ENCODE measurements around the gene FAM171A1.
"Not testable (repeated sequence)": the region's sequence is repeated elsewhere in the genome, so short reads cannot be mapped to it uniquely, and the experiment has no call there.

The FAM171A1 gene

DNA sequence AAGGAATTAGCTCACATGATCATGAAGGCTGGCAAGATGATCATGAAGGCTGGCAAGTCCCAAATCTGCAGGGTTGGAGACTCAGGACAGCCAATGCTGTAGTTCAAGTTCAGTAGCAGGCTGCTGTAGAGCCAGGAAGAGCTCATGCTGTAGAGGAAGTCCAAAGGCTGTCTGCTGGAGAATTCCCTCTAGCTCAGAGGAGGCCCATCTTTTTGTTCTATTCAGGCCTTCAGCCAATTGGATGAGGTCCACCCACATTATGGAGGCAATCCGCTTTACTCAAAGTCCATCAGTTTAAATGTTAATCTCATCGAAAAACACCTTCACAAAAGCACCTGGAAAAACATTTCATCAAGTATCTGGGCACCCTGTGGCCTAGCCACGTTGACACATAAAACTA, 24.8 kb upstream of the FAM171A1 start:
- no peaks in the 10 kb centered on the region for H3K27me3 ChIP-seq (ENCODE audit: control insufficient read depth in 1 of 2, insufficient read depth in 2 of 2, low read length in 2 of 2)
- no peaks in the 10 kb centered on the region for H3K4me1 ChIP-seq (ENCODE audit: insufficient read depth, low read length)
- H3K27ac ChIP-seq (ENCODE audit: low read depth, low read length) = no peak overlapping the region
- H3K9me3 ChIP-seq (ENCODE audit: low read length) = no peaks in the 10 kb centered on the region
- H3K4me3 ChIP-seq (ENCODE audit: low read depth in 1 of 2, low read length in 2 of 2) = no peak overlapping the region
- H3K36me3 ChIP-seq (ENCODE audit: insufficient read depth, low read length) = no peaks in the 10 kb centered on the region
- H3K9ac ChIP-seq (ENCODE audit: low read length) = no peak overlapping the region

DNA sequence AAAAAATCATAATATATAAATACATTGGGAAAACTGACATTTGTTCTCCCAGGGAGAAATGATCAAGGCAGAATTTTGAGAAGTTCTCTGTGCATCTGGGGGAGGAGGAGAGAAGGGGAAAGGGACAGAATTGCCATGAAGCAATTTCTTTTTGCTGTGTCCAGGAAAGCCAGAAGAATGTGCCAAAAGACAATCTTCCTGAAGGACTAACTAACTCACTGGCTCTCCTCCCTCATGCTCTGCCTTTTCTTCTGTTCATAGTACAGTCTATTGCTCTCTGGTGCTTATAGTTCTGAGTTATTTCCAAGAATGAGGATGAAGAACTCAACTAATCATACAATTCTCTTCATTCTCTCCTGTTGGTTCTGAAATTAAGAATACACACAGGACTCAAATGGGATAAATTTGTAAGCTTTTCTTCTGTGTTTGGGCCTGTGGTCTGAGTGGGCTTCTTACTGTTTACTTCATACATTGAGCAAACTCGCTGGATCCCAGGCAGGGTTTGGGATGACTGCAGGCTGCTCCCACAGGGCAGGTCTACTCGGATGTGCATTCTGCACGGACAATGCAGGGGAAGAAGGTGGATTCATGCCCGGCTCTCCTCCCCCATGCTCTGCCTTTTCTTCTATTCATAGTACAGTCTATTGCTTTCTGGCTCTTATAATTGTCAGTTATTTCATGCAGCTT, 22.2 kb upstream of the FAM171A1 start:
- Histone ChIP-seq H3K27ac (ENCODE audit: low read depth, low read length) (no peak overlapping the region), H3K4me1 (ENCODE audit: insufficient read depth, low read length) (no peaks in the 10 kb centered on the region), H3K9me3 (ENCODE audit: low read length) (no peaks in the 10 kb centered on the region), H3K36me3 (ENCODE audit: insufficient read depth, low read length) (no peaks in the 10 kb centered on the region), H3K27me3 (ENCODE audit: control insufficient read depth in 1 of 2, insufficient read depth in 2 of 2, low read length in 2 of 2) (no peaks in the 10 kb centered on the region), H3K4me3 (ENCODE audit: low read depth in 1 of 2, low read length in 2 of 2) (no peak overlapping the region), H3K9ac (ENCODE audit: low read length) (no peak overlapping the region)

GRCh38 chr10:15391491-15391890, 20.4 kb upstream of the FAM171A1 start:
- H3K9ac ChIP-seq (ENCODE audit: low read length) = no peak overlapping the region
- H3K27me3 ChIP-seq (ENCODE audit: control insufficient read depth in 1 of 2, insufficient read depth in 2 of 2, low read length in 2 of 2) = no peaks in the 10 kb centered on the region
- H3K4me3 ChIP-seq (ENCODE audit: low read depth in 1 of 2, low read length in 2 of 2) = no peak overlapping the region
- no peaks in the 10 kb centered on the region for H3K4me1 ChIP-seq (ENCODE audit: insufficient read depth, low read length)
- H3K36me3 ChIP-seq (ENCODE audit: insufficient read depth, low read length) = no peaks in the 10 kb centered on the region
- H3K9me3 ChIP-seq (ENCODE audit: low read length) = no peaks in the 10 kb centered on the region
- no peak overlapping the region for H3K27ac ChIP-seq (ENCODE audit: low read depth, low read length)

GRCh38 chr10:15388172-15388571, 17.1 kb upstream of the FAM171A1 start:
- H3K27ac ChIP-seq (ENCODE audit: low read depth, low read length); H3K9ac ChIP-seq (ENCODE audit: low read length); H3K36me3 ChIP-seq (ENCODE audit: insufficient read depth, low read length); H3K9me3 ChIP-seq (ENCODE audit: low read length); H3K4me3 ChIP-seq (ENCODE audit: low read depth in 1 of 2, low read length in 2 of 2); H3K27me3 ChIP-seq (ENCODE audit: control insufficient read depth in 1 of 2, insufficient read depth in 2 of 2, low read length in 2 of 2); H3K4me1 ChIP-seq (ENCODE audit: insufficient read depth, low read length): not testable (repeated sequence)

DNA sequence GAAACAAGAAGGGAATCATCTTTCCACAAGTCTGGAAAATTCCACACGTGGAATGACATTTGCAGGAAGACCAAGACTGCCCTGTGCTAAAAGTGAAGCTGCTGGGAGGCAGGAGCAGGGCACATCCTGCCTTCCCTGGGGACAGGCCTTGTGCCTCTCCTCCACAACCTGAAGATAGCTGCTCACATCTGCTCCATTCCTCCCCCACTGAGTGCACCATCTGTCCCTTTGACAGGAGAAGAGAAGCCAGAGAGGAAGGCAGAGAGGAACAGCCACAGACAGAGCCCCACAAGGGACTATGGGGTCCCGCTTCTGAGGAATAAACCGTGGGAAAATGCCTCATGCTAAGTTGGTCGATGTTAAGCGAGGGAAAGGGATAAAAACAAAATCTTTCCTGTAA, 15.9 kb upstream of the FAM171A1 start:
- no peaks in the 10 kb centered on the region for H3K4me1 ChIP-seq (ENCODE audit: insufficient read depth, low read length)
- H3K36me3 ChIP-seq (ENCODE audit: insufficient read depth, low read length) = no peaks in the 10 kb centered on the region
- no peaks in the 10 kb centered on the region for H3K27me3 ChIP-seq (ENCODE audit: control insufficient read depth in 1 of 2, insufficient read depth in 2 of 2, low read length in 2 of 2)
- H3K9me3 ChIP-seq (ENCODE audit: low read length) = no peaks in the 10 kb centered on the region
- no peak overlapping the region for H3K9ac ChIP-seq (ENCODE audit: low read length)
- H3K4me3 ChIP-seq (ENCODE audit: low read depth in 1 of 2, low read length in 2 of 2) = no peak overlapping the region
- H3K27ac ChIP-seq (ENCODE audit: low read depth, low read length) = no peak overlapping the region

DNA sequence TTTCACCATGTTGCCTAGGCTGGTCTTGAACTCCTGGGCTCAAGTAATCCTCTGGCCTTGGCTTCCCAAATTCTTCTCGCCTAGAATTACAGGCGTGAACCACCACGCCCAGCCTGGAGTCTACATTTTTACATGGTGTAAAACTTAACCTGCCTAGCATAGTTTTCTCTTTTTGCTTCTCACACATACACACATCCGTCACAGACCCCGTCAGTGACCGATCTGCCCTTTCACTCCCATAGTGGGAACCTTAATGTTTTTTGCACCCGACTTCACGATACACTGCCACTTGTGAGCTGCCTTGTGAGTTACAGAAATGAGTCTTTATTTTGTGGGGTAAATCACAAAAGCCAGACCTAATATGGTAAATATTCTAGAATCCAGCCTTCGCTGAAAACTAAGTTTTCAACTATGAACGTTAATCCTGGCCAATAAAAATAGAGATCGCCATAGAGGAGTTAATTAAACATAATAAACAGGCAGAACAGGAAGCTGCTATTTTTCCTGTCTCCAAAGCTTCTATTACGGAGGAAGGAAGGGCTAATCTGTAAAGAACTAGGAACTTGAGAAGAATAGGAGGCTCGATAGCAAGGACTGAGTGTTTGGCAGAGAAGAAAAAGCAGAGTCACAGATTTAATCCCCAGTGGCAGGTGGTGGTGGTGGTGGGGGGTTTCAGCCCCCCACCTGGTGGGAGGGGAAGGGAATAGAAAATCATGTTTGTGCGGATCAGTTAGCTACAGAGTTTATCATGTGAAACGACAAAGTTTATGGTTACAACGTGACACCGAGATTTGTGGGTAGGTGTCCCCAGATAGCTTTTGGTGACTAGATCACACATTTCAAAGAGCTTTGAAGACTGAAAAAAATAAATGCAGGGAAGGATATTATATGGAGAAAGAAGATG, 14.7 kb upstream of the FAM171A1 start:
- Histone ChIP-seq H3K27ac (ENCODE audit: low read depth, low read length) (no peak overlapping the region), H3K4me1 (ENCODE audit: insufficient read depth, low read length) (no peaks in the 10 kb centered on the region), H3K9ac (ENCODE audit: low read length) (no peak overlapping the region), H3K27me3 (ENCODE audit: control insufficient read depth in 1 of 2, insufficient read depth in 2 of 2, low read length in 2 of 2) (no peaks in the 10 kb centered on the region), H3K36me3 (ENCODE audit: insufficient read depth, low read length) (no peaks in the 10 kb centered on the region), H3K4me3 (ENCODE audit: low read depth in 1 of 2, low read length in 2 of 2) (no peak overlapping the region), H3K9me3 (ENCODE audit: low read length) (no peaks in the 10 kb centered on the region)

DNA sequence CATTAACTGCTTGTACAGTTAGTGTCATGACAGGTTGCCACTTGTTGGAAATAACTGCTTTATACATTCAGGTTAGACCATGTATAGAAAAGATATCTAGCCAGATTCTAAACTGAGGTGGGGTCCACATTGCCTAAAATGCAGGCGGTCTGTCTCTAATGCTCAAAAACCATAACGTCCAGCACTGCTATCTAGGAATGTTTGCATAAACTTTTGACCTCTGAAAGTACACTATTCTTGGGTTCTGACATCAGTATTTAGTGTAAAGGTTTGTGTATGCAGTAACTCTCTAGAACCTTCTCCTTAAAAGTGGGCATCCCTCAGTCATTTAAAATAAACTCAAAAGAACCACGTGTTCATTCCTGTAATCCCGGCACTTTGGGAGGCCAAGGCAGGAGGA, 10.3 kb upstream of the FAM171A1 start:
- H3K27me3 ChIP-seq (ENCODE audit: control insufficient read depth in 1 of 2, insufficient read depth in 2 of 2, low read length in 2 of 2) = peaks cover 0 to 4% of the 10 kb centered on the region in 2 donors
- no peaks in the 10 kb centered on the region for H3K4me1 ChIP-seq (ENCODE audit: insufficient read depth, low read length)
- no peak overlapping the region for H3K27ac ChIP-seq (ENCODE audit: low read depth, low read length)
- no peak overlapping the region for H3K9ac ChIP-seq (ENCODE audit: low read length)
- H3K4me3 ChIP-seq (ENCODE audit: low read depth in 1 of 2, low read length in 2 of 2) = no peak overlapping the region
- no peaks in the 10 kb centered on the region for H3K36me3 ChIP-seq (ENCODE audit: insufficient read depth, low read length)
- no peaks in the 10 kb centered on the region for H3K9me3 ChIP-seq (ENCODE audit: low read length)

DNA sequence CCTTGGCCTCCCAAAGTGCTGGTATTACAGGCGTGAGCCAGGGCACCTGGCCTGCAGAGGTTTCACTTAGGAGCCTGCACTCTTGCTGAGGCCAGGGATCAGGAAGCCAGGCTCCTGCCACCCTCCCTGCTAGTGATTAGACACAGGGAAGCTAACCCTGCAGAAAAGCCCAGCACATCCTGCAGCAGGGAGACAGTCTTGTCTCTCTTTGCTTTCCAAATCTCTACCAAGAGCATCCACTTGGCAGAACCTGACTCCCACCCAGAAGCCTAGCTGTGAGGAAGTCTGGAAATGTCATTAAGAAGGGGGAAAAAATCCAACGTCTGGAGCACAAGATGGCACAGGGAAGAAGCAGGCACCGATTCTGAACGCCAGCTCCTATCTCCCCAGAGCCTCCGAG, 8.0 kb upstream of the FAM171A1 start:
- no peak overlapping the region for H3K4me3 ChIP-seq (ENCODE audit: low read depth in 1 of 2, low read length in 2 of 2)
- no peaks in the 10 kb centered on the region for H3K36me3 ChIP-seq (ENCODE audit: insufficient read depth, low read length)
- no peaks in the 10 kb centered on the region for H3K4me1 ChIP-seq (ENCODE audit: insufficient read depth, low read length)
- H3K9me3 ChIP-seq (ENCODE audit: low read length) = no peaks in the 10 kb centered on the region
- H3K27me3 ChIP-seq (ENCODE audit: control insufficient read depth in 1 of 2, insufficient read depth in 2 of 2, low read length in 2 of 2) = peaks cover 0 to 4% of the 10 kb centered on the region in 2 donors
- no peak overlapping the region for H3K27ac ChIP-seq (ENCODE audit: low read depth, low read length)
- no peak overlapping the region for H3K9ac ChIP-seq (ENCODE audit: low read length)

GRCh38 chr10:15378569-15378968, 7.5 kb upstream of the FAM171A1 start:
- H3K9me3 ChIP-seq (ENCODE audit: low read length) = no peaks in the 10 kb centered on the region
- H3K4me3 ChIP-seq (ENCODE audit: low read depth in 1 of 2, low read length in 2 of 2) = no peak overlapping the region
- H3K4me1 ChIP-seq (ENCODE audit: insufficient read depth, low read length) = no peaks in the 10 kb centered on the region
- no peak overlapping the region for H3K27ac ChIP-seq (ENCODE audit: low read depth, low read length)
- no peak overlapping the region for H3K9ac ChIP-seq (ENCODE audit: low read length)
- H3K36me3 ChIP-seq (ENCODE audit: insufficient read depth, low read length) = no peaks in the 10 kb centered on the region
- H3K27me3 ChIP-seq (ENCODE audit: control insufficient read depth in 1 of 2, insufficient read depth in 2 of 2, low read length in 2 of 2) = peaks cover 0 to 4% of the 10 kb centered on the region in 2 donors

GRCh38 chr10:15374566-15374965, 3.5 kb upstream of the FAM171A1 start:
- Histone ChIP-seq H3K4me3 (ENCODE audit: low read depth in 1 of 2, low read length in 2 of 2) (no peak overlapping the region), H3K4me1 (ENCODE audit: insufficient read depth, low read length) (peaks cover 8% of the 10 kb centered on the region), H3K9me3 (ENCODE audit: low read length) (no peaks in the 10 kb centered on the region), H3K27ac (ENCODE audit: low read depth, low read length) (no peak overlapping the region), H3K36me3 (ENCODE audit: insufficient read depth, low read length) (no peaks in the 10 kb centered on the region), H3K27me3 (ENCODE audit: control insufficient read depth in 1 of 2, insufficient read depth in 2 of 2, low read length in 2 of 2) (peaks cover 0 to 4% of the 10 kb centered on the region in 2 donors), H3K9ac (ENCODE audit: low read length) (no peak overlapping the region)

DNA sequence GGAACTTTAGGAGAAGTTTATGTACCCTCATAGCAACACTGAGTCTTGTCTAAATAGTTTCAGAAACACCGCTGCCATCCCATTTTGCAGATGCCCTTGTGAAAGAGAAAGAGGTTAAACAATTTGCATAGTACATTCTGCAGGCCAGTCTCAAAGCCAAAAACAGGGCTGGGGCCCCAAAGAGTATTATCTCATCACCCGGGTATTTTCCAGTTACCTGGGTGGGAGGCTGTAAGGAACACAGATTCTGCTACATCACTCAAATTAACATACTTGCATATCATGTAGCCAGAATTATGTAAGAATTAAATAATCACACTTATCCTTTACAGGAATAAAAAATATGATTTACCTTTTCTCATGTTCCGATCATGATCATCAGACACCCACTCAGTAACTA, 3.1 kb upstream of the FAM171A1 start:
- no peaks in the 10 kb centered on the region for H3K9me3 ChIP-seq (ENCODE audit: low read length)
- no peaks in the 10 kb centered on the region for H3K36me3 ChIP-seq (ENCODE audit: insufficient read depth, low read length)
- H3K4me3 ChIP-seq (ENCODE audit: low read depth in 1 of 2, low read length in 2 of 2) = no peak overlapping the region
- H3K9ac ChIP-seq (ENCODE audit: low read length) = no peak overlapping the region
- peaks cover 10% of the 10 kb centered on the region for H3K4me1 ChIP-seq (ENCODE audit: insufficient read depth, low read length)
- H3K27ac ChIP-seq (ENCODE audit: low read depth, low read length) = no peak overlapping the region
- H3K27me3 ChIP-seq (ENCODE audit: control insufficient read depth in 1 of 2, insufficient read depth in 2 of 2, low read length in 2 of 2) = peaks cover 0 to 4% of the 10 kb centered on the region in 2 donors
